Astrocyte (in vitro differentiated cells and primary cell): ENCODE data around the gene IRS1. TPM values are rescaled to one million over a fixed set of nuclear protein-coding genes. Genes with fewer than 3 reads are reported as not detected.

Experiments
- DNase-seq: peaks from one replicate; pipeline ENCODE4 v3.0.0-alpha.2; 2010; ENCODE audit warnings: low read depth
- FAIRE-seq: peaks from 2 replicates; lab custom pipeline; 2011; peaks lifted over from hg19 to GRCh38; lab: Jason Lieb, UNC
- H2AFZ ChIP-seq: 2 replicates; pipeline ENCODE4 v1.6.0; 2012; ENCODE audit warnings: low read depth, low read length, inconsistent platforms
- H3K27ac ChIP-seq: 2 replicates; pipeline ENCODE4 v1.5.1; 2011; ENCODE audit warnings: low read depth, low read length, inconsistent platforms
- H3K27me3 ChIP-seq: 2 replicates; pipeline ENCODE4 v1.6.0; 2011; ENCODE audit warnings: low read length, inconsistent platforms; ENCODE audit not compliant: insufficient read depth
- H3K36me3 ChIP-seq: 2 replicates; pipeline ENCODE4 v1.5.1; 2011; ENCODE audit warnings: low read length, inconsistent platforms; ENCODE audit not compliant: insufficient read depth
- H3K4me1 ChIP-seq: 2 replicates; pipeline ENCODE4 v1.5.1; 2011; ENCODE audit warnings: low read length, inconsistent platforms; ENCODE audit not compliant: insufficient read depth
- H3K4me2 ChIP-seq: 2 replicates; pipeline ENCODE4 v1.6.0; 2012; ENCODE audit warnings: low read length, inconsistent platforms
- H3K4me3 ChIP-seq: 2 replicates; pipeline ENCODE4 v1.5.1; 2011; ENCODE audit warnings: low read depth, mild to moderate bottlenecking, low read length, inconsistent platforms; ENCODE audit not compliant: insufficient read depth
- H3K79me2 ChIP-seq: 2 replicates; pipeline ENCODE4 v1.6.0; 2012; ENCODE audit warnings: mild to moderate bottlenecking, low read length, inconsistent platforms; ENCODE audit not compliant: insufficient read depth
- H3K9ac ChIP-seq: 2 replicates; pipeline ENCODE4 v1.6.0; 2012; ENCODE audit warnings: mild to moderate bottlenecking, low read length, inconsistent platforms
- H3K9me3 ChIP-seq: 2 replicates; pipeline ENCODE4 v1.5.1; 2012; ENCODE audit warnings: low read depth, mild to moderate bottlenecking, low read length, inconsistent platforms; ENCODE audit not compliant: insufficient read depth
- H4K20me1 ChIP-seq: 2 replicates; pipeline ENCODE4 v1.6.0; 2012; ENCODE audit warnings: low read length, inconsistent platforms; ENCODE audit not compliant: insufficient read depth
- H3K27ac Mint-ChIP-seq: one replicate; pipeline ENCODE4 v1.8.0; 2021; ENCODE audit warnings: mild to moderate bottlenecking, mixed read lengths; ENCODE audit not compliant: unreplicated experiment
- H3K27me3 Mint-ChIP-seq: one replicate; pipeline ENCODE4 v1.8.0; 2021; ENCODE audit warnings: low read depth, mixed read lengths; ENCODE audit not compliant: unreplicated experiment
- H3K36me3 Mint-ChIP-seq: one replicate; pipeline ENCODE4 v1.8.0; 2021; ENCODE audit warnings: low read depth, mixed read lengths; ENCODE audit not compliant: unreplicated experiment
- H3K4me1 Mint-ChIP-seq: one replicate; pipeline ENCODE4 v1.8.0; 2021; ENCODE audit warnings: low read depth, mixed read lengths; ENCODE audit not compliant: unreplicated experiment
- H3K4me3 Mint-ChIP-seq: one replicate; pipeline ENCODE4 v1.8.0; 2021; ENCODE audit warnings: mild to moderate bottlenecking, moderate library complexity, mixed read lengths; ENCODE audit not compliant: unreplicated experiment
- H3K9me3 Mint-ChIP-seq: one replicate; pipeline ENCODE4 v1.8.0; 2021; ENCODE audit warnings: mild to moderate bottlenecking, mixed read lengths; ENCODE audit not compliant: unreplicated experiment
- EZH2 ChIP-seq: IDR thresholded peaks from 2 replicates; pipeline ENCODE4 v1.6.1; 2012; ENCODE audit warnings: mild to moderate bottlenecking, low read length, inconsistent platforms; ENCODE audit not compliant: insufficient read depth
- total RNA-seq: library from RNA; stranded (reverse); gene quantifications from 2 replicates; pipeline ENCODE4 v1.2.1, GENCODE V29; 2021
- TF ChIP-seq, protein P1 (sequence below): IDR thresholded peaks from 2 replicates; pipeline ENCODE4 v1.5.1; 2011; ENCODE audit warnings: low read depth, mild to moderate bottlenecking, inconsistent platforms, low read length, moderate library complexity; ENCODE audit not compliant: insufficient read depth

The IRS1 gene
- total RNA-seq, 1 donor from 2014 or later: 45.0 TPM

DNA sequence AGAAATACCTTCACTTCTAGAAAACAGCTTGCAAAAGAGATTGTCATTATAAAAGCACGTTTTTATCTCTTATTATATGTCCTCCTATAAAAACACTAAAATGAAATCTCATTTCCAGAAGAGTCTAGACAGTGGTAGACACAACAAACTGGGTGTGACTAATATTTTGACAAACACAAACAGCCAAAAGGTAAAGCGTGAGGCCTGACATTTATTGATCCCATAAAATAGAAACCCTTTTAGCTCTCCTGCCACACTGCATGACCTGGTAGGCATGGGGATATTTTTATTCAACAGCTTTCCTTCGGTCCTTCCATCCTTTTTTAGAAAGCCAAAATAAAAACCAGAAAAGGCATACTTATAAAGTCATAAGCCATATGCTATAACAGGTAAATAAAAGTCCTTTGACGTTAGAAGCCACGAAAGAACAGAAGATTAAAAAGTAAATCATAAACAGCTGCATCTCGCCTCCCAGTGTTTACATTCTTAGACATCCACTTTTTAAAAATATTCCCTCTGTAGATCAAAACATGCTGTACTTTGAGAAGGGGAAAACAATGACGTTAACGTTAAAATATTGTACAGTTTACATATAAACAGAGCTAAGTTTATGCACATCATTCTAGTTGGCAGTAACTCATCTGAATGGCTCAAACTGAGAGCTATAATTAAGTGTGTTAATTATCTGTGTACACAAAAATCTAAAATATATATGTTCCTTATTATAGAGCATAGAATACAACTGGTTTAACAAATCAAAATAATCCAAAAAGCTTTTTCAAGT is 44.6 kb downstream of the IRS1 start:
- Histone ChIP-seq H3K27me3 (no peaks in the 10 kb centered on the region), H3K9ac (no peak overlapping the region), H3K4me2 (peak overlapping the region; percentile 4), H3K4me1 (peaks cover 36% of the 10 kb centered on the region), H3K9me3 (no peaks in the 10 kb centered on the region), H3K4me3 (no peak overlapping the region), H3K79me2 (peaks cover 94% of the 10 kb centered on the region), H4K20me1 (peaks cover 8% of the 10 kb centered on the region), H2AFZ (no peak overlapping the region), H3K27ac (peak overlapping the region; percentile 77), H3K36me3 (no peaks in the 10 kb centered on the region)
- DNase-seq: no peak
- Mint-ChIP-seq H3K4me3 (no peak overlapping the region), H3K36me3 (peaks cover 8% of the 10 kb centered on the region), H3K9me3 (no peaks in the 10 kb centered on the region), H3K27ac (peak overlapping the region; percentile 60), H3K27me3 (no peaks in the 10 kb centered on the region), H3K4me1 (peaks cover 42% of the 10 kb centered on the region)
- no peak for FAIRE-seq
- TF ChIP-seq, protein P1, sequence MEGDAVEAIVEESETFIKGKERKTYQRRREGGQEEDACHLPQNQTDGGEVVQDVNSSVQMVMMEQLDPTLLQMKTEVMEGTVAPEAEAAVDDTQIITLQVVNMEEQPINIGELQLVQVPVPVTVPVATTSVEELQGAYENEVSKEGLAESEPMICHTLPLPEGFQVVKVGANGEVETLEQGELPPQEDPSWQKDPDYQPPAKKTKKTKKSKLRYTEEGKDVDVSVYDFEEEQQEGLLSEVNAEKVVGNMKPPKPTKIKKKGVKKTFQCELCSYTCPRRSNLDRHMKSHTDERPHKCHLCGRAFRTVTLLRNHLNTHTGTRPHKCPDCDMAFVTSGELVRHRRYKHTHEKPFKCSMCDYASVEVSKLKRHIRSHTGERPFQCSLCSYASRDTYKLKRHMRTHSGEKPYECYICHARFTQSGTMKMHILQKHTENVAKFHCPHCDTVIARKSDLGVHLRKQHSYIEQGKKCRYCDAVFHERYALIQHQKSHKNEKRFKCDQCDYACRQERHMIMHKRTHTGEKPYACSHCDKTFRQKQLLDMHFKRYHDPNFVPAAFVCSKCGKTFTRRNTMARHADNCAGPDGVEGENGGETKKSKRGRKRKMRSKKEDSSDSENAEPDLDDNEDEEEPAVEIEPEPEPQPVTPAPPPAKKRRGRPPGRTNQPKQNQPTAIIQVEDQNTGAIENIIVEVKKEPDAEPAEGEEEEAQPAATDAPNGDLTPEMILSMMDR: no peak
- TF ChIP-seq EZH2: no peak

DNA sequence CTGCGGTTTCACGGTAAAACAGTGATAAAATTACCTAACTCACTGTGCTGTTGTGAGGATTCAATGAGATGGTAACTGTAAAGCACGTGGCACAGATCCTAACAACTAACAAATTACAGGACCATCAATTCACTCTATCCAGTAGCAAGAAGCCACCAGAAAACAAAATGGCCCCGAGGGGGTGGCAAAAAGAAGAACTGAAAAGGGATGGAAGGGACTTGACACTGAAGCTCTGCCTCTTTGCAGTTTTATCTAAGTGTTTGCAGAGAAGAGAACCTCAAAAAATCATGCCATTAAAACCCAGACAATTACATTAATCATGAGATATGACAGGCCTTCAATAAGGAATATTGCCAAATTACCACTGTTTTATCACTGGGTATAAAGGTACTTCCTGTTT is 46.7 kb downstream of the IRS1 start:
- Histone ChIP-seq H3K36me3 (peaks cover 9% of the 10 kb centered on the region), H3K4me1 (peaks cover 18% of the 10 kb centered on the region), H3K4me3 (no peak overlapping the region), H3K9me3 (no peaks in the 10 kb centered on the region), H3K27ac (no peak overlapping the region), H3K4me2 (no peak overlapping the region), H2AFZ (no peak overlapping the region), H4K20me1 (peaks cover 9% of the 10 kb centered on the region), H3K79me2 (peaks cover 93% of the 10 kb centered on the region), H3K27me3 (no peaks in the 10 kb centered on the region), H3K9ac (no peak overlapping the region)
- Mint-ChIP-seq H3K4me1 (peaks cover 28% of the 10 kb centered on the region), H3K27me3 (no peaks in the 10 kb centered on the region), H3K4me3 (no peak overlapping the region), H3K9me3 (no peaks in the 10 kb centered on the region), H3K27ac (no peak overlapping the region), H3K36me3 (peaks cover 15% of the 10 kb centered on the region)
- no peak for TF ChIP-seq EZH2
- TF ChIP-seq, protein P1: no peak
- no peak for DNase-seq
- no peak for FAIRE-seq

DNA sequence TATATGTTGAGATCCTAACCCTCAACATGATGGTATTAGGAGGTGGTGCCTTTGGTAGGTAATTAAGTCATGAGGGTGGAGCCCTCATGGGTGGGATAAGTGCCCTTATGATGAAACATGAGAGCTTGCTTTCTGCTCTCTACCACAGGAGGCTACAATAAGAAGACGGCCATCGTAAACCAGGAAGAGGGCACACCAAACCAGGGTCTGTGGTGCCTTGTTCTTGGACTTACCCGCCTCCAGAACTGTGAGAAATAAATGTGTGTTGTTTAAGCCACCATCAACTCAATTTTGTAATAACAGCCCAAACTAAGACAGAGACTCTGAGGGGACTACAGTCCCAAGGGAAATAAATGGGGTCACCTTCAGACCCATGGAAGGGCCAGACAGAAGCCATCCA is 52.3 kb downstream of the IRS1 start:
- no peak overlapping the region for H2AFZ ChIP-seq
- FAIRE-seq (no peak), DNase-seq (no peak)
- H3K9ac ChIP-seq: no peak overlapping the region
- no peak overlapping the region for H3K27ac Mint-ChIP-seq
- peaks cover 5% of the 10 kb centered on the region for H3K4me1 ChIP-seq
- H3K4me2 ChIP-seq: no peak overlapping the region
- peaks cover 27% of the 10 kb centered on the region for H4K20me1 ChIP-seq
- TF ChIP-seq EZH2: no peak
- TF ChIP-seq, protein P1: no peak
- no peaks in the 10 kb centered on the region for H3K27me3 Mint-ChIP-seq
- H3K9me3 Mint-ChIP-seq: peaks cover 3% of the 10 kb centered on the region
- H3K4me1 Mint-ChIP-seq: peaks cover 3% of the 10 kb centered on the region
- H3K27ac ChIP-seq: no peak overlapping the region
- no peaks in the 10 kb centered on the region for H3K27me3 ChIP-seq
- H3K36me3 ChIP-seq: peaks cover 9% of the 10 kb centered on the region
- H3K36me3 Mint-ChIP-seq: peaks cover 36% of the 10 kb centered on the region
- no peak overlapping the region for H3K4me3 Mint-ChIP-seq
- peaks cover 95% of the 10 kb centered on the region for H3K79me2 ChIP-seq
- no peak overlapping the region for H3K4me3 ChIP-seq
- H3K9me3 ChIP-seq: peaks cover 2% of the 10 kb centered on the region
